GM19463 (cell line): ENCODE measurements around the gene PTPRG.

Source experiments
- ATAC-seq: cut with Tn5 transposase; IDR thresholded peaks from one replicate; pipeline ENCODE4 v1.9.1; 2021; ENCODE audit warnings: mild to moderate bottlenecking, moderate library complexity; ENCODE audit not compliant: unreplicated experiment

Gene PTPRG

GRCh38 chr3:61583890-61584875 lies 22.8 kb downstream of the PTPRG start:
- no peak for ATAC-seq

GRCh38 chr3:61589856-61590255 lies 28.5 kb downstream of the PTPRG start:
- ATAC-seq, result no peak

DNA sequence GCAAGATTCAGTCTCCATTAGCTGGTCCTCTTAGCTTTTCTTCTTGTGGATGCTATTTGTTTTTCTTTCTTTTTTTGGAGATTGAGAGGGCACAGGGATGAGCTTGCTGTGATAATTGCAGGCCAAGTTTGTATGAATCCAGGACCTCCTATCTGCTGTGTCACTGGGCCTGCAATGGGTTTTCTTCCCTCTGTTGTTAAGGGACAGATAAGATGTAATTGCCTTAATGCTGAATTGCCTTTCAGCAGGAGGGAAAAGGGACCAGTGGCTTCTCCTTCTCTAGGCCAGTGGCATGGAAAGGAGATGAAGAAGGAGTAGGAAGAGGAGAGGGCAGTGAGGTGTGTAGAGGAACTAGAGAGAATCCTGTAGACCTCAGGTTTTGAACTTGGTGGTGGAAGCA lies 29.9 kb downstream of the PTPRG start:
- no peak for ATAC-seq

DNA sequence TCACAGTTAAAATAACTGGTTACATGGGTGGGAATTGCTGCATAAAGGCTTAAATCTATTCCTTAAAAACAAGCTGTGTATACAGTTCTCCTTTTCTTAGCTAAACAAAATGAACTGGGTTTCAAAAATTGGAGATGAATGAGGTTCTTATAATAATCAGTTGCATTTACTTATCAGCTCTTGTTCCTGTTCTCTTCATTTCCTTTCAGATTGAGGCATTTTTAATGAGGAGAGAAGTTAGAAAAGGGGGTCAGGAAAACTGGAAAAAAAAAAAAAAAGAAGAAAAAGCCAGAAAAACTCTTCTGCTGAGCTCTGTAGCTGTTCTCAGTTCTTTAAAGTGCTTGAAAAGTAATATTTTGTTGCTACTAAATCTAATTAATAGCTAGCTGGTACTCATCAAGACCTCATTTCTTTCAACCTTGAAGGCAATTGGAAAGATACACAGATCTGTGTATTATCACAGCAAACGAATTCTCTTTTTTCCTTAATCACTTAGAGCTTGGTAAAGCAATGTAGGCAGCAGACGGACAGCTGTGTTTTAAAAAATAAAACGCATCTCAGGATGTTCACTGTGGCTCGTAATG lies 32.2 kb downstream of the PTPRG start:
- no peak for ATAC-seq

DNA sequence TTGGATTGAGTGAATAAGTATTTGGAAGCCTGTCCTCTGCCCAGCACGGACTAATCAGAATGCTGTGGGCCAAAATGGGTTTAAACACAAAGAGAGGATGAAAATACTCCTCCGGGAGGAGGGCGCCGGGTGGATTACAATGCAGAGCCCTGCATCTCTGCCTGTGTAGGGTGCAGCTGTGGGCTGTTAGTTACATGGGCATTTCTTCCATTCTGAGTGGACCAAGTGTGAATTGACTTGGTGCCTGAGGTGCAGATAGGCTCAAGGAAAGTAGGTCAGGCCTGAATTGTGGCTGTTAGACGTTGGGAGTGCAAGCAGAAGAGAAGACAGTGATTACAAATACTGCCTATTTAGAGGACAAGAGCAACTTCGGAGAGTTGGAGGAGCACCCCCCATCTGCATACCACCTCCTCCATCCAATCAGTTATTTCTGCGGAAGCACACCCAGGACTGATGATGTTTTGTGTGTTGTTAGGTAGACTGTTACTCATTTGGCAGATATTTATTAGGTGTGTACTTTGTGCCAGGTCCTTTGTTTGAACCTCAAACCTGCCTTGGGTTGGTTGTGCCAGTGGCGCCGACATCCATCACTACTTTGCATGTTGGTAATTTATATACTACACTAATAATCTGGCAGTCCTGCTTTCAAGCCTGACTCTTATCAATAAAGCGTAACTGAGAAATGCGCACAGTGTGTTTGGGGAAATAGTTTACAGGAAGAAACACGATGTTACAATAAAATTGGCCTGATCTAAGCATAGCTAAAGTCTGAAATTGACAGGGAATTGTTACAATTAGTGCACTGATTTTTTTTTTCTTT lies 33.0 kb downstream of the PTPRG start:
- no peak for ATAC-seq

- ATAC-seq, result no peak
Measured at GRCh38 chr3:61594964-61595285, 33.6 kb downstream of the PTPRG start.

DNA sequence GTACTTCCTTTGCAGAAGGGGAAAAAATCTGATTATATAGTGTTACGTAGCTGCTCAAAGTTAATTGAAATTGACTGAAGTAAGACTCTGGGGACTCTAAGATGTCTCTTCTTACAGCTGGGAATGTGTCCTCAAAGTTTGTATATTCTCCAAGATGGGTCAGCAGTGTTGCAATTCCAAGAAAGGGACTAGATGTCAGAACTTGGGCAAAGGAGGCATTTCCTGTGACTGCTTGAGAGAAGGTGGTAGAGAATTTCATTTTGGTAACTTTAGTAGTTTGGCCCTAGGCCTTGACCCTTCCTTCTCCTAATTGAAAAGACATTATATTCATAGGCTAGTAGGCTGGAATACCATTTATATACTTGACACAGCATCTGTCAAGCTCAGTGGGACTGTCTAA lies 33.9 kb downstream of the PTPRG start:
- ATAC-seq, result no peak

- no peak for ATAC-seq
Measured at GRCh38 chr3:61595826-61596225, 34.5 kb downstream of the PTPRG start.

GRCh38 chr3:61597906-61598305 lies 36.5 kb downstream of the PTPRG start:
- no peak for ATAC-seq

GRCh38 chr3:61600195-61600594 lies 38.8 kb downstream of the PTPRG start:
- no peak for ATAC-seq

DNA sequence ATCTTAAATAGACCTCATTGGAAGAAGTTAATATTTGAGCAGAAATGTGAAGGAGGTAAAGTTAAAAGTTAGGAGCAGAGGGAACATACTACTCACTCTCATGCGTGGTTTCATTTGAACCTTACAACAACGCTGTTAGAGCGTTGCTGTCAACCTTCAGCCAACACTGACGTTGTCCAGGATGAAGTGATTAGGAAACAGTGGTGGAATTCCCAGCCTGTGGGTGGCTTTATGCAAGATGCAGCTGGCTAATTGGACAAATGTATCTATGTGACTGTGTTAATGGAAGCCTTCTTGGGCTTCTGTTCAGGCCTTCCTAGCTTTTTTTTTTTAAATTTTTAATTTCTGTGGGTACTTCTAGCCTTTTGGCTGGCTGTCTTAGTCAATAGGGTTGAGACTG lies 40.5 kb downstream of the PTPRG start:
- ATAC-seq, result no peak

- ATAC-seq, result no peak
Measured at GRCh38 chr3:61602466-61602865, 41.1 kb downstream of the PTPRG start.

- ATAC-seq, result no peak
Measured at GRCh38 chr3:61605589-61606175, 44.3 kb downstream of the PTPRG start.

DNA sequence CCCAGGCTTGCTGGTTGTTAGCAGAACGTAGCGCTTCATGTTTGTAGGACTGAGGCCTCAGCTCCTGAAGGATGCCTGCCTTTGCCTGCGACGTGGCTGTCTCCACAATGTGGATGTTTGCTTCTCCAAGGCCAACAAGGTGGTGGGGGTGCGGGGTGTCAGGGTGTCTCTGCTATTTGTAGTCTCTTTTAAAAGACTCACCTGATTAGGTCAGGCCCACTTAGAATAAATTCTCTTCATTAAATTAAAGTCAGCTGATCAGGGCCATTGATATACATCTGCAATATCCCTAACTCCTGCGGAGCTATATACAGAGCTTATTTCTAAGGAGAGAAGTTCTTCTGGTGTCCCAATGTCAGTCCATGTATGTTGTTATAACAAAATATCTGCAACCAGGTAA lies 44.8 kb downstream of the PTPRG start:
- ATAC-seq, result no peak

DNA sequence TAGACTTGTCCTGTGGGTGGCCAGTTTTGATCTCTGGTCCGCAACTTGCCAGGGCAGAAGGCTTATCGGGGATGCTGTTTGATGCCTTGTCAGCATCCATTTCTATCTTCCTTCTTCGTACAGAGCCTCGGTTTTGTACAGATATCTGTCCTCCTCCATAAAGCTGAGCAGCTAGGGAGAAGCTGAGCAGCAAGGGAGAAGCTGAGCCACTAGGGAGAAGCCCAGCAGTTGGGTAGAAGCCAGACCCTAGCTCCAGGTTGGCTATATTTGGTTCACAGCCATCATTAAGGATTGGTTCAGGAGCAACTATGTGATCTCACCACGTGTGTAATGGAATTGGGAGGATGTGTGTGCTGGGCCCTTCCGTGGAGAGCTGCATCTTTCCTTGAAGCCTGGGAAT lies 46.7 kb downstream of the PTPRG start:
- no peak for ATAC-seq

GRCh38 chr3:61608711-61609110 lies 47.3 kb downstream of the PTPRG start:
- no peak for ATAC-seq

DNA sequence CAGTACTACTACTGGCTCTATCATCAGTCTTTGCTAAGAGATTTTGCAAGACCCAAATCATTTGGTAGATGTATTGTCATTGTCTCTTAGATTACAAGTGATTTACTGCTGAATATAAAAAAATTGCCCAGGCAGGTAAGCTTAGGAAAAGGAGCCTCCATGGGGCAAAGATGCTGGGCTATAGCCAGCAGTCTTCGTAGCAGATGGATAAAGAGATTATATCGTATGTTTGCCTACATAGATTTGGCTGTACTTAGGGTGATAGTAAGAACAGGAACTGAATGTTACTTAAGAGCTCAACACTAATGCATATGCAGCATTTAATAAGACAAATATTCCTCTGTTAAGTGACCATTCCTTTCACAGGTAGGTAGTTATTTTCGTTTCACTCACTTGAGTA lies 48.9 kb downstream of the PTPRG start:
- ATAC-seq, result no peak

DNA sequence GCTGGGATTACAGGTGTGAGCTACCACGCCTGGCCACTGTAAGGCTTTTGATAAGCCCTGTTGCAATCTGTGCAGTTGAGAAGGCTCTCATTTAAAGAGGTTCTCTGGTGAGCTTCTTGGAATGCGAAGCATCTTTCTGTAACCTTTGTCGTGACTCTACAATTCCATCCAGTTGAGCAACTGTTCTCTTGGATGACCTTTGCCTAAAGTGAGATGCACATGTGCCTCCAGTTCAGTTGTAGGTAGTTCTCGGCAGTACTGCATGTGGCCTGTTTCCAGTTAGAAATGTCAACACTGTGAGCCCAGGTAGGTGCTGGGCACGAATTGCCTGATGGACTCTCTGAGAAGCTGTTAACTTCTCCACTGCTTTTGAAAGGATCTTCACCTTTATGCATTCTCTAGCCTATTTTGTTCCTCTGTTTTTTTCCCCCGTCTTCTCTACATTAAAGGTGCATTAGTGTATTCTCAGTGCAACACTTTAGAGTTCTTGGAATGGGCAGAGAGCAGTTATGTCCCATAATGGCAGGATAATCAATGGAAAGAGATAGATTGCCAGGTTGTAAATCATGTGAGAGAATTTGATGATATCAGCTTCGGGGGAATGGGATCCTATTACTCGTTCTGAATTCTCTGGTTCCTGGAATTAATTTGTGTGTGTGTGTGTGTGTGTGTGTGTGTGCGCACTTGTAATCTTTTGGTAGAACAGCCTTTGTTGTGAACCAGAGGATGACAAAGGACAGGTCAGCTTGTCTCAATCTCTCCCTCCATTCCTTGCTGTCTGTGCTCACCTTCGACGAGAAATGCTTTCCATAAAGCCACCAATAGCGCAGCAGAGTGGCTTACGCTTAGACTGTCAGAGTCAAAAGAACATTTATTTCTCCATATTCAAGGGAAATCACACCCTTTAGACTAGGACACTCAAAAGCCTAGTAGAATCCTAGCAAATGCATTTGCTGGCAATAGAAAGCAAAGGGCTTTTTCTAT lies 51.1 kb downstream of the PTPRG start:
- no peak for ATAC-seq

- no peak for ATAC-seq
Measured at GRCh38 chr3:61613666-61614065, 52.3 kb downstream of the PTPRG start.

GRCh38 chr3:61615643-61616042 lies 54.3 kb downstream of the PTPRG start:
- ATAC-seq, result no peak
